ENCODE data around the gene LSM2.
A peak's percentile ranks its signal among the peaks of the same experiment; 100 is the strongest.
"Not testable (repeated sequence)": the region's sequence is repeated elsewhere in the genome, so short reads cannot be mapped to it uniquely, and the experiment has no call there.

The LSM2 gene

DNA sequence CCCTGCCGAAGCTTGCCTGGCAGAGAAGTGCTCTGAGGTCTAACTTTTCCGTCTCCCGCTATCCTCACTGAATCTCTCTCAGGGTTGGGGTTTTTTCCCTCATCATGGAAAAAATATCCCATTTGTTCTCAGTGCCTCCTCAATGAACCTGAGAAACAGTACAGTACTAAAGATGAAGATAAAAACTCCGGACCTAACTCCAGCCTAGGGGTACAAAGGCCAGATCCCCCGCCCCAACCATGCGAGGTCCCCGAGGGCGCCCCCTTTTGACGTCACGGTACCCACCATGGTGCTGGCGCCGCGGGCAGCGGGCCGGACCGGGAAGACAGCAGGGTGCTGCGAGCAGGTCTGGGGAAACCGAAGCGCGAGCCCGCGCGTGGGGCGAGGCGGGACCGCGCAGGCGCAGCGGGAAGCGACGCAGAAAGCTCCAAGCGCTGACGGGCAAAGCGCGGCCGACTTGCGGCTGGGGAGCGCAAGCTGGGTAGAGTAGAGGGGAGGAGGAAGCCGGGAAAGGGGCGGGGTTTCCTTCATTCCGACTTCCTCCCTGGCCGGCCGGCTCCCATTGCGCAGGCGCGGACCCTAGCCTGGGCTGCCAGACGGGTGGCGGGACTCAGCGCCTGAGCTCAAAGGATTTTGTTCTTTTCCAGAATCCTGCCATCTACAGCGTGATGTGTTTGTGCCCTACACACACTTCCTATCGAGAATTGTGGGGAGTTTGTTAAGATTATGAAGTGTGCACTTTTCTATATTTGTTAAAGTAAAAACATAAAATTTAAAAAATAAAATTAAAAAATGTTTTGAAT lies at the start of gene LSM2:
LSM2 (minus strand) TSS at position 497 of the 803 bp plus-strand sequence; CDS start at position 288, 209 bp downstream.
- ATAC-seq: peak; percentile 97

DNA sequence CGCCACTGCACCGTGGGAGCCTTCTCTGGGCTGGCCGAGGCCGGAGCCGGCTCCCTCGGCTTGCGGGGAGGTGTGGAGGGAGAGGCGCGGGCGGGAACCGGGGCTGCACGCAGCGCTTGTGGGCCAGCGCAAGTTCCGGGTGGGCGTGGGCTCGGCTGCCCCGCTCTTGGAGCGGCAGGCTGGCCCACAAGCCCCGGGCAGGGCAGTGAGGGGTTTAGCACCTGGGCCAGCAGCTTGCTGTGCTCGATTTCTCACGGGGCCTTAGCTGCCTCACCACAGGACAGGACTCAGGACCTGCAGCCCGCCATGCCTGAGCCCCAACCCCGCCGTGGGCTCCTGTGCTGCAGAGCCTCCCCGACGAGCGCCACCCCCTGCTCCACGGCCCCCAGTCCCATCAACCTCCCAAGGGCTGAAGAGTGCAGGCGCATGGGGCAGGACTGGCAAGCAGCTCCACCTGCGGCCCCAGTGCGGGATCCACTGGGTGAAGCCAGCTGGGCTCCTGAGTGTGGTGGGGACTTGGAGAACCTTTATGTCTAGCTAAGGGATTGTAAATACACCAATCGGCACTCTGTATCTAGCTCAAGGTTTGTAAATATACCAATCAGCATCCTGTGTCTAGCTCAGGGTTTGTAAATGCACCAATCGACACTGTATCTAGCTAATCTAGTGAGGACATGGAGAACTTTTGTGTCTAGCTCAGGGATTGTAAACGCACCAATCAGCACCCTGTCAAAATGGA lies 45.4 kb upstream of the LSM2 start:
- ATAC-seq: not testable (repeated sequence)

DNA sequence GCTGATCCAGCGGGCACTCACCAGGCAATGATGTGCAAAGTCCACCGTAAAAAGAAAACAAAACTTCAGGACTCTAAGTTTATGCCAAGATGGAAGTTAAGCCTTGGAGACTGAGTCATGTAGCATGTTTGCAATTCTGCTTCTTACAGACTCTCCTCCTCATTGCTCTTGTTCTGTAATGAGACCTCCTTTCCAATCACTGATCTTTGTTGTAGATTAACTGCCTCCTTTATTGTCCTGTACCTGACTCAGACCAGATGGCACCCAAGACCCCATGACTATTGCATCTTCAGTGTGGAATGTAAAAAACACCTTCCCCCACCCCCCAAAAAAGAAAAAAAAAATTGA lies 44.7 kb upstream of the LSM2 start:
- ATAC-seq: no peak

DNA sequence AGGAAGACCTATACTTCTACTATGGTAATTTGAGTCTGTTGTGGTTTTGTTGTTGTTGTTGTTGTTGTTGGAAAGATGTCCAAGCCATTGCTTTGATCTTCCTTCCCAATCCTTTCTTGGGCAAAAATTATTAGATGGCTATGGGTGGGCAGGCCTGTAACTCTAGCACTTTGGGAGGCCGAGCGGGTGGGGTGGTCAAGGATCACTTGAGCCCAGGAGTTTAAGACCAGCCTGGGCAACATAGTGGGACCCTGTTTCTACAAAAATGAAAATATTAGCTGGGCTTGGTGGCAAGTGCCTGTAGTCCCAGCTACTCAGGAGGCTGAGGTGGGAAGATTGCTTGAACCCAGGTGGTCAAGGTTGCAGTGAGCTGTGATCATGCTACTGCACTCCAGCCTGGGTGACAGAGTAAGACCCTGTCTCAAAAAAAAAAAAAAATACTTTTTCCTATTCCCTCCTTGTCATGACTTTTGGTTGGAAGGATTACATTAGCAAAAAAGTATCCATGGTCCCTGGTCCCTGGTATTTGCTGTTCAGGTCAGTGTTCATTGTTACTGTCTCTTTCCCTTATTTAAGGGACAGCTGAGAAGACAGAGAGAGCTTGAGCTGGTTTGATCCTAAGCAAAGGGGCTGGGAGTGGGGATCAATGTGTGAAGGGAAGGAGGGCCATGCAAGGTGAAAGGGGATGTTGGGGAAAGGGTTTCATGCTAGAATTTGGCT lies 44.2 kb upstream of the LSM2 start:
- ATAC-seq: no peak

DNA sequence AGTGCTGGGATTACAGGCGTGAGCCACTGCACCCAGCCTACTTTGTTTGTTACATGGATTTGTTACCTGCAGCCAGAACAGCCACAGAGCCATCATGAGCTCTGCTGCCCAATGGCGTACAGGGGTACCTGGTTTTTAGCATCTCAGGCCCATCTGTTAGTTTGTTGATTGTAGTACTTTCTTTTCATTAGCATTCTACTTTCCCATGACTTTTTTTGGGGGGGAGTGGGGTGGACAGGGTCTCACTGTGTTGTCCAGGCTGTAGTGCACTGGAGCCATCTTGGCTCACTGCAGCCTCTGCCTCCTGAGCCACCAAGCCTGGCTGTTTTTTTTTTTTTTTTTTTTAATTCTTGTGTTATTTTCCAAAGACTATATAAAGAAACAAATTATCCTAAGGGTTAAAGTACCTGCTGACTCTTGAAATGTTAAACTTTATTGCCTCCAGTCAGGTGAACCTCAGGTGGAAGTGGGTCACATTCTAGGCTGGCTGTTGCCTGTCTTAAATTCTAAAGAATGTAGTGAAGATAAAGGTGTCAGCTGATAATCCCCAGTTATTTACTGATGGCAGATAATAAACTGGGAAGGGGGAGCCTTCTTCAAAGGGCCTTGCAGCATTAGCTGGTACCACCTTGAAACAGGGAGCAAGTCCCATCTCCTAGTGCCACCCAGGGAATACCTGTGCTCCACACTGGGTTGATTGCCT lies 40.7 kb upstream of the LSM2 start:
- ATAC-seq: no peak

DNA sequence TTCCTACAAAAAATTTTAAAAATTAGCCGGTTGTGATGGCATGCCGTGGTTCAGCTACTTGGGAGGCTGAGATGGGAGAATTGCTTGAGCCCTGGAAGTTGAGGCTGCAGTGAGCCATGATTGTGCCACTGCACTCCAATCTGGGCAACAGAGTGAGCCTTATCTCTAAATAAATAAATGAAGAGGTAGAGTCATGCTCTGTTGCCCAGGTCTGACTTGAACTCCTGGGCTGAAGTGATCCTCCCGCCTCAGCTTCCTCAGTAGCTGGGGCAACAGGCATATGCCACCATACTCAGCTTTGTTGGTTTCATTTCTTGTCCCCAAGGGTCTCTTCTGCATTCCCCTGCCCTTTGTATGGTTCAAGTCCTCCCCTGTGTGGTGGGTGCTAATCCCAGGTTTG lies 37.7 kb upstream of the LSM2 start:
- no peak for ATAC-seq

DNA sequence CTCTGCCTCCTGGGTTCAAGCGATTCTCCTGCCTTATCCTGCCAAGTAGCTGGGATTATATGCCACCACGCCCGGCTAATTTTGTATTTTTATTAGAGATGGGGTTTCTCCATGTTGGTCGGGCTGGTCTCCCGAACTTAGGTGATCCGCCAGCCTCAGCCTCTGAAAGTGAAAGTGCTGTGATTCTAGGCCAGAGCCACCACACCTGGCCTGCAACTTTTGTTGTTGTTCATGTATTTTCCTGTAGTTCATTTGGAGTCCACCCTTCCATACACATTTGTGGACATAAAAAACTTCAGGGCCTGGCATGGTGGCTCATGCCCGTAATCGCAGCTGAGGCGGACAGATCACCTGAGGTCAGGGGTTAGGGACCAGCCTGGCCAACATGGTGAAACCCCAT lies 35.3 kb upstream of the LSM2 start:
- no peak for ATAC-seq

DNA sequence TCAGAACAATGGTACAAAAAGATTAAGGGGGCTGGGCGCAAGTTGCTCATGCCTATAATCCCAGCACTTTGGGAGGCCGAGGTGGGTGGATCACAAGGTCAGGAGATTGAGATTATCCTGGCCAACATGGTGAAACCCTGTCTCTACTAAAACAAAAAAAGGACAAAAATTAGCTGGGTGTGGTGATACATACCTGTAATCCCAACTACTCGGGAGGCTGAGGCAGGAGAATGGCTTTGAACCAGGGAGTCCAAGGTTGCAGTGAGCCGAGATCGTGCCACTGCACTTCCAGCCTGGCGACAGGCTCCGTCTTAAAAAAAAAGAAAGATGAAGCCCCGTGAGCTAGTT lies 33.0 kb upstream of the LSM2 start:
- not testable (repeated sequence) for ATAC-seq

DNA sequence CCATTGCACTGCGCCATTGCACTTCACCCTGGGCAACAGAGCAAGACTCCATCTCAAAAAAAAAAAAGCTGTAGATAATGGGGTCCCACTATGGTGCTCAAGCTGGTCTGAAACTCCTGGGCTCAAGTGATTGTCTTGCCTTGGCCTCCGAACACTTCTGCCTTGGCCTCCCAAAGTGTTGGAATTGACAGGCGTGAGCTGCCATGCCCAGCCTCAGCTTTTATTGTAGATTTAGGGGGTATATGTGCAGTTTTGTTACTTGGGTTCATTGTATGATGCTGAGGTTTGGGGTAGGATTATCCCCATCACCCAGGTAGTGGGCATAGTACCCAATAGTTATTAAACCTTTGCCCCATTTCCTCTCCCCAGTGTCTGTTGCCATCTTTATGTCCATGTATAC lies 32.2 kb upstream of the LSM2 start:
- no peak for ATAC-seq

DNA sequence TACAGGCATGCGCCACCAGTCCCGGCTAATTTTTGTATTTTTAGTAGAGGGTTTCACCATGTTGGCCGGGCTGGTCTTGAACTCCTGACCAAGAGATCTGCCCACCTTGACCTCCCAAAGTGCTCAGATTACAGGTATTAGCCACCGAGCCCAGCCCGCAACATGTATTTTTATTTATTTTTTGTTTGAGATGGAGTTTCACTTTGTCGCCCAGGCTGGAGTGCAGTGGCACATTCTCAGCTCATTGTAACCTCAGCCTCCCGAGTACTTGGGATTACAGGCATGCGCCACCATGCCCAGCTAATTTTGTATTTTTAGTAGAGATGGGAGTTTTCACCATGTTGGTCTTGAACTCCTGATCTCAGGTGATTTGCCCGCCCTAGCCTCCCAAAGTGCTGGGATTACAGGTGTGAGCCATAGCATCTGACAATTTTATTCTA lies 31.4 kb upstream of the LSM2 start:
- ATAC-seq: not testable (repeated sequence)

DNA sequence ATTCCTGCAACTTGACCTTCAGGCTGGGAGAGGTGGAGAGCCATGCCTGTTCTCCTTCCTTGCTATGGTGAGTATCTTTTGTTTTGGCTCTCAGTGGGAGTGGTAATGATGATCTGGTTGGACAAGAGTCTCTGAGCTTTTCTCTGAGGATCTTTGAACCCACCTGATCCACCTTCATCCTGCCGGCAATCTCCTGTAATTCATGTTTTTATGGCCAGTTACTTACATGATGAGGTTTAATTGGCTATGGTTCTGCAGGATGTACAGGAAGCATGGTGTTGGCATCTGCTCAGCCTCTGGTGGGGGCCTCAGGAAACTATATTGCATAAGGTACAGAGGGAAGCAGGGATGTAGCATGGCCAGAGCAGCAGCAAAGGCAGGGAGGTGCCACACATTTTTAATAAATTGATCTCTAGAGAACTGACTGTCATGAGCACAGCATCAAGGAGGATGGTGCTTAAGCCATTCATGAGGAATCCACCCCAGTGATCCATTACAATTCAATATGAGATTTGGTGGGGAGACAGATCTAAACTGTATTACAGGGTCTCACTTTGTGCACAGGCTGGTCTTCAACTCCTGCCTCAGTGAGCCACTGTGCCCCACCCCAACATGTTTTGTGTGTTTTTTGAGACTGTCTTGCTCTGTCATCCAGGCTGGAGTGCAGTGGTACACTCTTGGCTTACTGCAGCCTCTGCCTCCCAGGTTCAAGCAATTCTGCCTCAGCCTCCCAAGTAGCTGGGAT lies 30.8 kb upstream of the LSM2 start:
- no peak for ATAC-seq

DNA sequence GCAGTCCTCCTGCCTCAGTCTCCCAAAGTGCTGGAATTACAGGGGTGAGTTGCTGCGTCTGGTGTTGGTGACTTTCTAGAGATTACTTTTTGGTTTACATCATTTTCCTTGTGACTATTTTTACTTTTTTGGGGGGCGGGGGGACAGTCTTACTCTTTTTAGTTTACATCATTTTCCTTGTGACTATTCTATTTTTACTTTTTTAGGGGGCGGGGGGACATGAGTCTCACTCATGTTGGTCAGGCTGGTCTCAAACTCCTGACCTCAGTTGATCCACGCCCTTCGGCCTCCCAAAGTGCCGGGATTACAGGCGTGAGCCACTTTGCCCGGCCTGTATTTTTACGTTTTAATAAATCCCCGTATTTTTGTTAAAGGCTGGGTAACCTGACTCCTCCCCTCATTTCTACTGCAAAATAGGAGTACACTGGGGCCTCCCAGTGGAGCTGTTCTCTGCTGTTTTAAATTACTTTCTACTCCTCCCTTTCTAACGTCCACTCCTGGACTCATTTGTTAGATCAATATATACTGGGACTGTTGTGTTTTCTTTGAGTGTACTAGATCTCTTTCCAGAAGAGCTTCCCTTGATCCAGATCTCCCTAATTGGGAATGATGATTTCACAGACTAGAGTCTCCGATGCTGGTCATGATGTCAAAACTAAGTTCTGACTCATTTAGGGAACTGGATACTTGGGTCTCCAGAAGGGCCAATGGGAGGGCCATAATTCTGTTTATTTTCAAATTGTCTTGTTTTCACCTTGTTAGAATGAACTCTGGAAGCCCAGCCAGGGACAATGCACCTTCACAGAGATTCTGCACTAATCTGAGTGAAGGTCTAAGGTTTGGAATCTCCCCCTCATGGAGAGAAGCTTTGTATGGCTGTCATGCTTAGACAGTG lies 30.0 kb upstream of the LSM2 start:
- ATAC-seq: no peak

DNA sequence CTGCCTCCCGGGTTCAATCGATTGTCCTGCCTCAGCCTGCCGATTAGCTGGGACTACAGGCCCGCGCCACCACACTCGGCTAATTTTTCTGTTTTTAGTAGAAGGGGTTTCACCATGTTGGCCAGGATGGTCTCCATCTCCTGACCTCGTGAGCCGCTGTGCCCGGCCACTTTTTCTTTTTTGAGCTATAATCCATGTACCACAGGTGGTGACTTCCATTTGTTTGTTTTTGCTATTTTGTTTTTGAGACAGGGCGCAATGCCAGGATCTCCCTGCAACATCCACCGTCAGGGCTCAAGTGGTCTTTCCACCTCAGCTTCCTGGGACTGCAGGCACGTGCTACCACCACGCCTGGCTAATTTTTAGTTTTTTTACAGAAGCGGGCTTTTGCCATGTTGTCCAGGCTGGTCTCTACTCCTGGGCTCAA lies 29.3 kb upstream of the LSM2 start:
- ATAC-seq: no peak

DNA sequence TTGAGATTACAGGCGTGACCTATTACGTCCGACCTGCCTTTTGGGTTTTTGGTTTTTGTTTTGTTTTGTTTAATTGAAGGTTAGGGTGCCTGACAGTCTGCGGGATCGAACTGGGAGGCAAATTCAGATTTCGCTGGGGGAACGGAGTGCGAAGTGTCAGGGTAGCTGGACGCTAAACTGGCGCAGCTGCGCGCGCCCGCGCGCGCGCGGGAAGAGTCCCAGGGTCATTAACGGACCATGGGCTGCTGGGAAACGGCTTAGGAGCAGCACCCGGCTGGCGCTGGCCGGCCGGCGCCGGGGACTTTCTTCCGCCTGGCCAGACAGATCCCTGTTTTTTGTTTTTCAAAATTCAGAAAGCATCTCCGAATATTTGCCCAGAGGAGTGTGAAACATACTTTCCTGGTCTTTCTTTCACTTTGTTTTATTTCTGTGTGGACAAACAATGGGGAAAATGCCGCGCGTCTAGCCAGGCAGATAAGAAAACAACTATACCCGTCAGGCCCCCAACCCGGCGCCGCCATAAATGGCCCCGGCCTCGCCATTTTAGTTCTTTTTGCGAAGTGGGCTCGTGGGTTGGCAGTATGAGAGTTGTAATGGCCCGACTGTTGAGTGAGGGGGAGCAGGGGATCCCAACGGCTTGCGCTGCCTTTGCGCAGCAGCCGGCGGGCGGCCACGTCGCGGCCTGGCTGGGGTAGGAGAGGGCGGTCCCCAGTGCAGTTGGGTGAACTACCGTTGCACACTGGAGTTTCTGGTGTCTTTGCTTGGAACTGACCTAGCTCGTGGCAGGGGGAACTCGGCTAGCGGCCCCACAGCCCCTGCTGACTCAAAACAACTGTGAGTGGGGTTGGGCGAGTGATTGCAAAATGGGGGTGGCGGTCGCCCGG lies 27.8 kb upstream of the LSM2 start:
- peak; percentile 64 to 67 for ATAC-seq

DNA sequence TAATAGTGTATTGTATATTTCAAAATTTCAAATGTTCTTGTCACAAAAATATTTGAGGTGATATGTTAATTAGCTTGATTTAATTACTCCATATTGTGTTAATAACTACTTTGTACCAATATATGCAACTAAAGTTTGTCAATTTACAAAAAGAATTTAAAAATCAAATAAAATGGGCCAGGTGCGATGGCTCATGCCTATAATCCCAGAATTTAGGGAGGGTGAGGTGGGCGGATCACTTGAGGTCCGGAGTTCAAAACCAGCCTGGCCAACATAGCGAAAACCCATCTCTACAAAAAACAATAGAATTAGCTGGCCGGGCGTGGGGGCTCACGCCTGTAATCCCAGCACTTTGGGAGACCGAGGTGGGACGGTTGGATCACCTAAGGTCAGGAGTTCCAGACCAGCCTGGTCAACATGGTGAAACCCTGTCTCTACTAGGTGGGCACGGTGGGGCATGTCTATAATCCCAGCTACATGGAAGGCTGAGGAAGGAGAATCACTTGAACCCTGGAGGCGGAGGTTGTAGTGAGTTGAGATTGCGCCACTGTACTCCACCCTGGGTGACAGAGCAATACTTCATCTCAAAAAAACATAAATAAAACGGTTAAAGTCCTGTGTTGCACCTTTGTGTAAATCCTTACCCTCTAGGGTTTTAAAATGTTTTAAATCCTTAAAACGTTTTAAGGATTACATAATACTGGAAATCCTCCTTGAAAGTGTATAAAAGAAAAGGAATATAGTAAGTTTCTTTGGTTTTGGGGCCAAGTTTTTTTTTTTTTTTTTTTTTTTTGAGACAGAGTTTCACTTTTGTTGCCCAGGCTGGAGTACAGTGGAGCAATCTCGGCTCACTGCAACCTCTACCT lies 24.8 kb upstream of the LSM2 start:
- no peak for ATAC-seq

DNA sequence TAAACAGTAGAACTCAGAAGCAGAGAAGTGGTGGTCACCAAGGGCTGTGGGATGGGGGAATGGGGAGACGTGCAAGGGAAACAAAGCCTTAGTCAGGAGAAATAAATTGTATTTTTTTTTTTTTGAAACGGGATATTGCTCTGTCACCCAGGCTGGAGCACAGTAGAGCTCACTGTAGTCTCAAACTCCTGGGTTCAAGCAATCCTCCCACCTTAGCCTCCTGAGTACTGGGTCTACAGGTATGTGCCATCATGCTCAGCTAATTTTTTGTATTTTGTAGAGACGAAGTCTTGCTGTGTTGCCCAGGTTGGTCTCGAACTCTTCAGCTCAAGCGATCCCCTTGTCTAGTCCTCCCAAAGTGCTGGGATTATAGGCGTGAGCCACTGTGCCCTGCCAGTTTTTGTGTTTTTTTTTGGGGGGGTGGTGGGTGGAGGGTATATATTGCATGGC lies 24.1 kb upstream of the LSM2 start:
- ATAC-seq: no peak

DNA sequence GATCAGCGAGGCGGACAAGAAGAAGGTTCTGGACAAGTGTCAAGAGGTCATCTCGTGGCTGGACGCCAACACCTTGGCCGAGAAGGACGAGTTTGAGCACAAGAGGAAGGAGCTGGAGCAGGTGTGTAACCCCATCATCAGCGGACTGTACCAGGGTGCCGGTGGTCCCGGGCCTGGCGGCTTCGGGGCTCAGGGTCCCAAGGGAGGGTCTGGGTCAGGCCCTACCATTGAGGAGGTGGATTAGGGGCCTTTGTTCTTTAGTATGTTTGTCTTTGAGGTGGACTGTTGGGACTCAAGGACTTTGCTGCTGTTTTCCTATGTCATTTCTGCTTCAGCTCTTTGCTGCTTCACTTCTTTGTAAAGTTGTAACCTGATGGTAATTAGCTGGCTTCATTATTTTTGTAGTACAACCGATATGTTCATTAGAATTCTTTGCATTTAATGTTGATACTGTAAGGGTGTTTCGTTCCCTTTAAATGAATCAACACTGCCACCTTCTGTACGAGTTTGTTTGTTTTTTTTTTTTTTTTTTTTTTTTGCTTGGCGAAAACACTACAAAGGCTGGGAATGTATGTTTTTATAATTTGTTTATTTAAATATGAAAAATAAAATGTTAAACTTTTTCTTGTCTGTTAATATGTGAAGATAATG lies 23.0 kb upstream of the LSM2 start:
- no peak for ATAC-seq

DNA sequence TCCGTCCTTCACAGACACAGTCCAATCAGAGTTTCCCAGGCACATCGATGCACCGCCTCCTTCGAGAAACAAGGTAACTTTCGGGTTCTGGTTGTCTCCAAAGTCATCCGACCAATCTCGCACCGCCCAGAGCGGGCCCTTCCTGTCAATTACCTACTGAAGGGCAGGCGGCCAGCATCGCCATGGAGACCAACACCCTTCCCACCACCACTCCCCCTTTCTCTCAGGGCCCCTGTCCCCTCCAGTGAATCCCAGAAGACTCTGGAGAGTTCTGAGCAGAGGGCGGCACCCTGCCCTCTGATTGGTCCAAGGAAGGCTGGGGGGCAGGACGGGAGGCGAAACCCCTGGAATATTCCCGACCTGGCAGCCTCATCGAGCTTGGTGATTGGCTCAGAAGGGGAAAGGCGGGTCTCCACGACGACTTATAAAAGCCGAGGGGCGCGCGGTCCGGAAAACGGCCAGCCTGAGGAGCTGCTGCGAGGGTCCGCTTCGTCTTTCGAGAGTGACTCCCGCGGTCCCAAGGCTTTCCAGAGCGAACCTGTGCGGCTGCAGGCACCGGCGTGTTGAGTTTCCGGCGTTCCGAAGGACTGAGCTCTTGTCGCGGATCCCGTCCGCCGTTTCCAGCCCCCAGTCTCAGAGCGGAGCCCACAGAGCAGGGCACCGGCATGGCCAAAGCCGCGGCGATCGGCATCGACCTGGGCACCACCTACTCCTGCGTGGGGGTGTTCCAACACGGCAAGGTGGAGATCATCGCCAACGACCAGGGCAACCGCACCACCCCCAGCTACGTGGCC lies 20.7 kb upstream of the LSM2 start, which contains the start of gene HSPA1B:
HSPA1B (plus strand) TSS at position 453 of the 794 bp plus-strand sequence; CDS start at position 666, 213 bp downstream.
- peak; percentile 86 to 88 for ATAC-seq
